Naive thymus-derived CD4-positive, alpha-beta T cell (primary cell): ENCODE data around the gene ZNG1A. TPM values are rescaled to one million over a fixed set of nuclear protein-coding genes. Genes with fewer than 3 reads are reported as not detected.
"Not testable (repeated sequence)": the region's sequence is repeated elsewhere in the genome, so short reads cannot be mapped to it uniquely, and the experiment has no call there.

Source experiments
- ATAC-seq: fragments of 150-1000 bp; cut with Tn5 transposase; 2 replicates; pipeline ENCODE4 v1.10.0; 2021; ENCODE audit warnings: mild to moderate bottlenecking, moderate library complexity
- CTCF ChIA-PET: fragments of 350-600 bp; sonication (Branson Sonifier 250); formaldehyde crosslinking; loops from one replicate; lab custom pipeline; 2021; ENCODE audit warnings: antibody characterized with exemption; lab: Charles Lee
- POLR2A ChIA-PET: fragments of 350-600 bp; sonication (Branson Sonifier 250); formaldehyde crosslinking; loops from one replicate; lab custom pipeline; 2021; ENCODE audit warnings: antibody characterized with exemption, inconsistent platforms; lab: Charles Lee
- DNase-seq, 9 donors: peaks; one replicate each; pipeline versions ENCODE4 v3.0.0 to v3.0.0-alpha.2; 2020 to 2022; ENCODE audit warnings: mixed read lengths in 1 of 9
- H3K27ac ChIP-seq: one replicate; pipeline ENCODE4 v1.7.0; 2013; ENCODE audit warnings: mild to moderate bottlenecking, low read depth, low read length, moderate library complexity
- H3K27me3 ChIP-seq, 2 donors: one replicate each; pipeline ENCODE4 v1.7.0; 2013; ENCODE audit warnings: low read length in 2 of 2, mild to moderate bottlenecking in 2 of 2, moderate library complexity in 2 of 2; ENCODE audit not compliant: control insufficient read depth in 2 of 2, insufficient read depth in 2 of 2
- H3K36me3 ChIP-seq, 3 experiments: 1 replicate in 2 of 3; 2 replicates in 1 of 3; pipeline ENCODE4 v1.7.0; 2013; ENCODE audit warnings: low read length in 3 of 3, mild to moderate bottlenecking in 3 of 3, moderate library complexity in 1 of 3; ENCODE audit not compliant: insufficient read depth in 3 of 3, control insufficient read depth in 2 of 3
- H3K4me1 ChIP-seq, 2 donors: one replicate each; pipeline ENCODE4 v1.7.0; 2013; ENCODE audit warnings: low read length in 2 of 2, mild to moderate bottlenecking in 2 of 2, moderate library complexity in 1 of 2; ENCODE audit not compliant: control insufficient read depth in 2 of 2, insufficient read depth in 2 of 2
- H3K4me3 ChIP-seq: 2 replicates; pipeline ENCODE4 v1.7.0; 2013; ENCODE audit warnings: mild to moderate bottlenecking, low read length
- H3K9me3 ChIP-seq, 3 experiments: 1 replicate in 2 of 3; 2 replicates in 1 of 3; pipeline ENCODE4 v1.7.0; 2013; ENCODE audit warnings: low read length in 3 of 3; ENCODE audit not compliant: control insufficient read depth in 2 of 3
- H3K27ac Mint-ChIP-seq, 9 donors: one replicate each; pipeline ENCODE4 v1.8.0; 2020 to 2022; ENCODE audit warnings: mixed read lengths in 9 of 9, mild to moderate bottlenecking in 8 of 9, moderate library complexity in 5 of 9, inconsistent platforms in 2 of 9
- H3K27me3 Mint-ChIP-seq, 5 donors: one replicate each; pipeline ENCODE4 v1.8.0; 2021 to 2022; ENCODE audit warnings: mixed read lengths in 5 of 5, mild to moderate bottlenecking in 1 of 5
- H3K36me3 Mint-ChIP-seq, 5 donors: one replicate each; pipeline ENCODE4 v1.8.0; 2020 to 2022; ENCODE audit warnings: mixed read lengths in 5 of 5, mild to moderate bottlenecking in 3 of 5, inconsistent platforms in 1 of 5
- H3K4me1 Mint-ChIP-seq, 7 donors: one replicate each; pipeline ENCODE4 v1.8.0; 2020 to 2022; ENCODE audit warnings: mixed read lengths in 7 of 7, mild to moderate bottlenecking in 3 of 7, inconsistent platforms in 1 of 7
- H3K4me3 Mint-ChIP-seq, 10 donors: one replicate each; pipeline ENCODE4 v1.8.0; 2020 to 2022; ENCODE audit warnings: mild to moderate bottlenecking in 10 of 10, mixed read lengths in 10 of 10, moderate library complexity in 6 of 10, inconsistent platforms in 2 of 10
- H3K9me3 Mint-ChIP-seq, 11 donors: one replicate each; pipeline ENCODE4 v1.8.0; 2020 to 2022; ENCODE audit warnings: mixed read lengths in 11 of 11, mild to moderate bottlenecking in 4 of 11, inconsistent platforms in 1 of 11, moderate library complexity in 1 of 11
- intact Hi-C, 2 donors: fragments of 100-400 bp; cut with micrococcal nuclease; formaldehyde crosslinking; loops; one replicate each; pipeline ENCODE4 v1.15.1; 2023
- polyA plus RNA-seq, 2 donors: library from polyadenylated mRNA; unstranded; fragments of 300-500 nt; fragmentation: Illumina TruSeq; gene quantifications; one replicate each; pipeline ENCODE4 v1.2.3, GENCODE V29; 2021
- total RNA-seq, 6 experiments: library from RNA in 5 of 6; stranded (reverse) in 5 of 6; gene quantifications; 1 replicate in 5 of 6; 2 replicates in 1 of 6; pipeline ENCODE4 v1.2.3 and lab custom pipeline; 2021 to 2026

The ZNG1A gene
- total and polyA plus RNA-seq, 7 experiments from 2014 or later, result 16.4 to 30.6 (median 27.2) TPM

DNA sequence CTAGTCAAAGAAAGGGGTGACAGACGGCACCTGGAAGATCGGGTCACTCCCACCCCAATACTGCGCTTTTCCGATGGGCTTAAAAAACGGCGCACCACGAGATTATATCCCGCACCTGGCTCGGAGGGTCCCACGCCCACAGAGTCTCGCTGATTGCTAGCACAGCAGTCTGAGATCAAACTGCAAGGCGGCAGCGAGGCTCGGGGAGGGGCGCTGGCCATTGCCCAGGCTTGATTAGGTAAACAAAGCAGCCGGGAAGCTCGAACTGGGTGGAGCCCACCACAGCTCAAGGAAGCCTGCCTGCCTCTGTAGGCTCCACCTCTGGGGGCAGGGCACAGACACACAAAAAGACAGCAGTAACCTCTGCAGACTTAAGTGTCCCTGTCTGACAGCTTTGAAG, 39.0 kb downstream of the ZNG1A start:
- H3K9me3 ChIP-seq, H3K27ac Mint-ChIP-seq, H3K4me1 Mint-ChIP-seq, POLR2A ChIA-PET, H3K4me3 Mint-ChIP-seq, CTCF ChIA-PET, H3K27me3 Mint-ChIP-seq, H3K27ac ChIP-seq, intact Hi-C loops, H3K4me1 ChIP-seq, H3K27me3 ChIP-seq, H3K9me3 Mint-ChIP-seq, DNase-seq, H3K4me3 ChIP-seq, ATAC-seq, H3K36me3 ChIP-seq: not testable (repeated sequence)
- H3K36me3 Mint-ChIP-seq, result peaks cover 0 to 13% (median 6%) of the 10 kb centered on the region in 5 donors

DNA sequence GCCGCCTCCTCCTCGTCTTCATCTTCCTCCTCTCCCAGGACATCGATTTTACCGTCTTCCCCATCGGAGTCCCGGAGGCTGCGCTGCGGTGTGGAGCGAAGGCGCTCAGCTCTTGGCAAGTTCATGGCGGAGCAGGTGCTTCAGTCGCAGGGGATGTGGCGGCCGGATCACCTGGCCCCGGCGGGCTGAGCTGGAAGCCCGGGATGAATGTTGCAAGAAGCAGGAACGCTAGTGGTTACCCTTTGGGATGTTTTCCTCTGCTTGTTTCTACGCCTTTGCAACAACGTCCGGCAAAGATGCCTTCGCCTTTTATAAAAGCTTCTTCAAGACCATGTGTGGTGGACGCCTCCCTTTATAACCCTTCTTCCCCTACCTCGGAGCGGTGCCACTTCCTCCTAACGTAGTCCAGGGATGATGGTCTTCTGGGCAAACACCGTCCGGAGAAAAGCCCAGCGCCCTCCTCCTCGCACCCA, 60.8 kb downstream of the ZNG1A start, which contains the start of gene FOXD4:
FOXD4 (minus strand) TSS at position 423 of the 473 bp plus-strand sequence; CDS start at position 125, 298 bp downstream.
- Mint-ChIP-seq H3K4me3 (peak within 1 kb of the TSS; percentile 52 to 82 (median 66)), H3K27ac (peak within 1 kb of the TSS in 2 of 9 donors; percentile 53 to 71), H3K27me3 (peaks cover 22 to 39% (median 33%) of the 10 kb centered on the region in 5 donors), H3K36me3 (peaks cover 0 to 13% (median 5%) of the 10 kb centered on the region in 5 donors), H3K4me1 (peaks cover 7 to 31% (median 17%) of the 10 kb centered on the region in 7 donors)
- H3K36me3 ChIP-seq, CTCF ChIA-PET, intact Hi-C loops, H3K9me3 Mint-ChIP-seq, H3K4me1 ChIP-seq, DNase-seq, ATAC-seq, POLR2A ChIA-PET, H3K4me3 ChIP-seq, H3K27ac ChIP-seq, H3K9me3 ChIP-seq: not testable (repeated sequence)
- H3K27me3 ChIP-seq, result peaks cover 0 to 10% of the 10 kb centered on the region in 2 donors

DNA sequence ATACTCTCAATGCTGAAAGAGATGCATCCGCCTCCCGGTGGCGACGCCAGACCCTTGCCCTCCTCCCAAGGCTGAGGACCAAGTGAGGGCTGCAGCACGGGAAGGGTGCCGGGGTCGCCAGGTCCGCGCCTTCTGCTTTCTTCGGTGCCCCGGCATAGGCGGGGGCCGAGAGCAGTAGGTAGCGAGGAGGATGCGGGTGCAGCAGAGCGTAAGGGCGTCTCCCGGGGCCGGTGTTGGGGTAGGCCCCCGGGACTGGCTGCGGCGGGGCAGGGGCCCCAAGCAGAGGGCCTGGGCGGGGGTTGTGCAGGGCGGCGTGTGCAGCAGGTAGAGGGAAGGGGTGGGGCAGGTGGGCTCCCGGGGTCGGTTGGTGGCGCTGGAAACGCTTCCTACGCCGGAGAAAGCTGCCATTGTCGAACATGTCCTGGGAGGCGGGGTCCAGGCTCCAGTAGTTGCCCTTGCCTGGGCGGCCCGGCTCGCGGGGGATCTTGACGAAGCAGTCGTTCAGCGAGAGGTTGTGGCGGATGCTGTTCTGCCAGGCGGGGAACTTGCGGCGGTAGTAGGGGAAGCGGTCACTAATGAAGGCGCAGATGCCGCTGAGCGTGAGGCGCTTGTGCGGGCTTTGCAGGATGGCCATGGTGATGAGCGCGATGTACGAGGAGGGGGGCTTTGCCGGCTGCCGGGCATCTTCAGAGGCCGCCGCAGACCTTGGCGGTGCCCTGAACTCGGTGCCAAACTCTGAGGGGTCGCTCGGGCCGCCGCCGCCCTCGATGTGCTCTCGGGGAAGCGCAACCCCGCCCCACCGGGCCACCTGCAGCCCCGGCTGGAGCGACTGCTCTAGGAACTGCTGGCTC, 61.5 kb downstream of the ZNG1A start:
- intact Hi-C loops, CTCF ChIA-PET, H3K27ac Mint-ChIP-seq, H3K4me1 ChIP-seq, H3K36me3 ChIP-seq, H3K9me3 ChIP-seq, H3K27ac ChIP-seq, H3K4me3 ChIP-seq, ATAC-seq, POLR2A ChIA-PET, H3K9me3 Mint-ChIP-seq: not testable (repeated sequence)
- Mint-ChIP-seq H3K36me3 (peaks cover 0 to 13% (median 9%) of the 10 kb centered on the region in 5 donors), H3K27me3 (peaks cover 22 to 45% (median 38%) of the 10 kb centered on the region in 5 donors), H3K4me1 (peaks cover 7 to 38% (median 19%) of the 10 kb centered on the region in 7 donors), H3K4me3 (peak overlapping the region in 9 of 10 donors; percentile 38 to 82 (median 65))
- DNase-seq, result peak in 3 of 9 donors; percentile 15 to 32 (median 21)
- peaks cover 0 to 10% of the 10 kb centered on the region in 2 donors for H3K27me3 ChIP-seq

DNA sequence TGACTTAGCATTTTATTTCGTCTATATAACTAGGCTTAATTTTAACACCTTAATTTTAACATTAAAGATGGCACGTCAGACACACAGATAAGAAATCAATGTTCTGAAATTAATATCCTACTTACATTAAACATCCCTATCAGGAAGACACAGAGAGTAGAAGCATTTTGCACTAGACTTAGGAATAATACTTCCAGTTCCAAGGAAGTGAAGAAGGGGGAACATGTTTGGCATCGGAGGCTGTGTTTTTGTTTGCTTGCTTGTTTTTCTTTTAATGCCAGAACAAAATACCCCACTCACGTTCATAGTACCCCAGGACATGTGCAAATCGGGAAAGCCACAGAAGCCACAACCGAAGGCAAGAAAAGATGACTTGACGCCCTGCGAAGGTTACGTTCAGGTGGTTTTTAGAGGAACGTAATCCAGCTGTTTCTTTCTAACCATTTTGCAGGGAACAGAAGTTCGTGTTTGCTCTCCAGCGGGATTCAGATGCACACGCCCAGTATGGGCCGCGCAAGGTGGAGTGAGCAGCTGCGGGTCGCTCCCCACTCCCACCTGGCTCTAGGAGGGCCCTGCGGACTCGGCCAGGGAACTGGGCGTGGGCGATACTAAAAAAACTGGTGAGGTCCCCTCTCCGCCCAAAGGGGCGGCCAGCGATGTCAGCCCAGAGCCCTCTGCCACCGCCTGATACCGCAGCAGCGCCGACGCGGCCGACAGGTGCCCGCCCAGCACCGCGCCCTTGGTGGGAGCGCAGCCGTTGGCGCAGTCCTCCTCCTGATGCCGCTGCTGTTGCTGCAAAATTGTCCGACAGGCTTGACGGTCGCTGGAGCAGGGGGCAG, 62.4 kb downstream of the ZNG1A start:
- H3K9me3 Mint-ChIP-seq, H3K4me1 ChIP-seq, DNase-seq, H3K4me3 ChIP-seq, ATAC-seq, H3K9me3 ChIP-seq, H3K36me3 ChIP-seq, intact Hi-C loops, H3K27ac ChIP-seq, POLR2A ChIA-PET, CTCF ChIA-PET: not testable (repeated sequence)
- H3K27me3 ChIP-seq, result peaks cover 0 to 10% of the 10 kb centered on the region in 2 donors
- Mint-ChIP-seq H3K27ac (peak overlapping the region in 1 of 9 donors; percentile 62), H3K4me1 (peaks cover 7 to 38% (median 19%) of the 10 kb centered on the region in 7 donors), H3K27me3 (peaks cover 22 to 51% (median 39%) of the 10 kb centered on the region in 5 donors), H3K36me3 (peaks cover 0 to 12% (median 10%) of the 10 kb centered on the region in 5 donors), H3K4me3 (peak overlapping the region; percentile 38 to 73 (median 56))

DNA sequence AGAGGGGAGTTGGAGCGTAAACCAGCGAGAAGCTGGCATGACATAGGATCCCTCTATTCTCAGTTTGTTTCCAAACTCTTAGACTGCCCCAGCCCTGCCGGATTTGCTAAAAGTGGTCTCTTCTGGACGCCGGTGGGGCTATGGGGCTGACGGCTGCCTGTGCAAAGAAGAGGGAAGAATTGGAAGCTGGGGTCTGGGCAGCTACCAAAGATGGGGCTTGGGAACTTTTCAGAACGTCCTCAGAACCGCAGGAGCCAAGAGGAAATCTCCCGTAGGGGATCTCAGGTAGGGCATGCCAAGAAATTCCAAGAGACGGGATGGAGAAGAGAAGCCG, 63.8 kb downstream of the ZNG1A start:
- CTCF ChIA-PET, ATAC-seq, H3K36me3 ChIP-seq, POLR2A ChIA-PET, H3K9me3 Mint-ChIP-seq, H3K4me1 ChIP-seq, DNase-seq, H3K9me3 ChIP-seq, H3K27ac ChIP-seq, H3K36me3 Mint-ChIP-seq, intact Hi-C loops, H3K4me3 ChIP-seq: not testable (repeated sequence)
- peaks cover 0 to 10% of the 10 kb centered on the region in 2 donors for H3K27me3 ChIP-seq
- peak overlapping the region; percentile 24 to 80 (median 70) for H3K4me3 Mint-ChIP-seq
- H3K27ac Mint-ChIP-seq, result peak overlapping the region in 5 of 9 donors; percentile 4 to 65 (median 45)
- peaks cover 7 to 38% (median 19%) of the 10 kb centered on the region in 7 donors for H3K4me1 Mint-ChIP-seq
- peaks cover 22 to 52% (median 39%) of the 10 kb centered on the region in 5 donors for H3K27me3 Mint-ChIP-seq

DNA sequence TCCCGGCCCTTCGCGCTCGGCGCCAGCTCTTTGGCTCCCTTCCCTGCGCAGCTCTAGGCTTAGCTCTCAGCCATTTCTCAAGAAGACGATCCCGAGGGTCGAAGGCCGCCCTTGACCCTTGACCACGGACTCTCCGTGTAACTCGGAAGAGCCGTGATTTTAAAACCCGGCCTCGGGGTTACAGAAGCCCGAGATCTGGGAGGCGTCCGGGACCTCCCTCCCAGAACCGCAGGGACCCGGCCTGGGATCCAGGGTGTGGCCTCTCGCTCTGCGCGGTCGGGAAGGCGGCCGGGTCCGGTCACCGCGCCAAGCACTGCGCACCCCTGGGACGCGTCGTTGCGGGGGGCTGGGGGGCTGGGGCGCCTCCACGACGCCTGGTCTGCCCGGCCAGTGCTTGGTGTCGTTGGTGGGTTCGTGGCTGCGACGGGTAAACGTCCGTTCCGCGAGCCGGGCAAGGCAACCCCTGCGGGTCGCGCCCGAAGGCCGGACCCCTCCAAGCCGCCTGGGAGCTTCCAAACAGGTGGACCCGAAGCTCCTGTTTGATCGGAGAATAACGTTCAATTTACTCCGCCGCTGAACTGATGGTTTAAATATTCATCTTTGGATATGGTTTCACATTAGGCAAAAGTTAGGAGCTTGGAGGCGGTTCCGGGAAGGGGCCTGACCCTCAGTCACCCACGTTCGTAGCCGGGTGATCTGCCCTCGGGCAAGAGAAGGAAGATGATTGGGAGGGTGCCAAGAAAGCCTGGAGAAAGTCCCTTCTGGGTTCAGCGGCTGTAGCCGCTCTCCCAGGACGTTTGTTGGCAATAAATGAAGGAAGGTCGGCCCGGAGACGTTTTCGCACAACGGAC, 64.4 kb downstream of the ZNG1A start:
- intact Hi-C loops, H3K36me3 Mint-ChIP-seq, H3K27ac ChIP-seq, H3K36me3 ChIP-seq, H3K4me1 ChIP-seq, POLR2A ChIA-PET, ATAC-seq, CTCF ChIA-PET, H3K9me3 Mint-ChIP-seq, H3K9me3 ChIP-seq: not testable (repeated sequence)
- DNase-seq, result peak in 2 of 9 donors; percentile 13 to 24
- Mint-ChIP-seq H3K4me1 (peaks cover 7 to 38% (median 19%) of the 10 kb centered on the region in 7 donors), H3K27me3 (peaks cover 25 to 58% (median 43%) of the 10 kb centered on the region in 5 donors), H3K27ac (peak overlapping the region in 5 of 9 donors; percentile 4 to 69 (median 56)), H3K4me3 (peak overlapping the region; percentile 60 to 80 (median 74))
- Histone ChIP-seq H3K27me3 (peaks cover 0 to 10% of the 10 kb centered on the region in 2 donors), H3K4me3 (peak overlapping the region; percentile 20)
